Ovary (tissue), 3 donors: Measurements from ENCODE around the gene CLMN.

ENCODE experiments used
- CTCF ChIP-seq, 3 donors: fragments of 450-650 bp in 2 of 3; fragments of 200-600 bp in 1 of 3; IDR thresholded peaks; one replicate each; pipeline versions ENCODE4 v1.5.1 to v1.8.0; 2016 to 2022; ENCODE audit warnings: antibody characterized with exemption in 3 of 3, mild to moderate bottlenecking in 1 of 3
- POLR2A ChIP-seq: fragments of 450-650 bp; IDR thresholded peaks from one replicate; pipeline ENCODE4 v1.6.1; 2017; ENCODE audit warnings: antibody characterized with exemption, mild to moderate bottlenecking, moderate library complexity
- donor health status: DM: no; HTN: no; CAD: no.

GRCh38 chr14:95196826-95197545 lies 122.7 kb downstream of the CLMN start:
- TF ChIP-seq CTCF (IDR thresholded peaks at IDR 0.05), result no peak
- no peak for TF ChIP-seq POLR2A
